Measurements from ENCODE around the gene ZNF611. TPM values are rescaled to one million over a fixed set of nuclear protein-coding genes. Genes with fewer than 3 reads are reported as not detected.

Gene ZNF611
- total and polyA plus RNA-seq, 9 of the 15 experiments (the other 6 are each of a cell fraction or from before 2014, with no cell fraction given): 3.7 to 29.6 (median 12.8) TPM

GRCh38 chr19:52667972-52668371 is 66.9 kb downstream of the ZNF611 start:
- no peak overlapping the region for H3K9ac ChIP-seq (ENCODE audit: insufficient read depth in 1 of 2, low read depth in 2 of 2, low read length in 2 of 2)
- FAIRE-seq (no peak), ATAC-seq (no peak), DNase-seq (ENCODE audit: extremely low read depth in 1 of 4, low spot score in 3 of 4) (no peak)
- peaks cover 15 to 26% of the 10 kb centered on the region in 2 experiments for H3K4me1 ChIP-seq (replicated peaks in 1 of 2; ENCODE audit: control insufficient read depth in 2 of 2, insufficient read depth in 2 of 2, low read length in 2 of 2)
- POLR2A ChIA-PET: interaction anchor here (0.6 to 1.6 kb wide), 4 partner anchors 9 to 119 kb away, joined by 3 to 5 read pairs (median 3); no protein-coding TSS in a partner anchor
- no TSS peak for BruUV-seq (replicated peaks)
- no peaks in the 10 kb centered on the region for H3K27me3 ChIP-seq (ENCODE audit: control insufficient read depth in 2 of 2, insufficient read depth in 2 of 2, low read length in 2 of 2)
- H2AFZ ChIP-seq (ENCODE audit: low read depth, low read length): no peak overlapping the region
- no peak for TF ChIP-seq ZNF639 (CRISPR knock-in tag; conservative IDR thresholded peaks at IDR 0.05 in 1 of 2, IDR thresholded peaks at IDR 0.05 in 1 of 2)
- TF ChIP-seq ARID1B (IDR thresholded peaks at IDR 0.05): no peak
- no peak for TF ChIP-seq CBFB (CRISPR knock-in tag; IDR thresholded peaks at IDR 0.05)
- no peak for TF ChIP-seq ZNF583 (CRISPR knock-in tag; IDR thresholded peaks at IDR 0.05)
- TF ChIP-seq MEIS2 (IDR thresholded peaks at IDR 0.05; ENCODE audit: partially characterized antibody): no peak
- no peak for TF ChIP-seq ETV5 (CRISPR knock-in tag; IDR thresholded peaks at IDR 0.05; ENCODE audit: low read depth)
- no peak for TF ChIP-seq ZNF324 (CRISPR knock-in tag; IDR thresholded peaks at IDR 0.05)
- no peak for TF ChIP-seq PML (IDR thresholded peaks at IDR 0.05; ENCODE audit: low read length)
- no peak for TF ChIP-seq NFXL1 (CRISPR knock-in tag; IDR thresholded peaks at IDR 0.05)
- no peak for TF ChIP-seq TAF9B (IDR thresholded peaks at IDR 0.05; ENCODE audit: partially characterized antibody)
- TF ChIP-seq RBM14 (IDR thresholded peaks at IDR 0.05; ENCODE audit: borderline replicate concordance, insufficient read depth, low read depth, low read length): no peak
- no peak for TF ChIP-seq CBX3 (IDR thresholded peaks at IDR 0.05; ENCODE audit: borderline replicate concordance in 1 of 2, low read length in 2 of 2)
- TF ChIP-seq GABPB1 (CRISPR knock-in tag; IDR thresholded peaks at IDR 0.05): no peak
- TF ChIP-seq ZBTB11 (CRISPR knock-in tag; IDR thresholded peaks at IDR 0.05): no peak
- no peak for TF ChIP-seq SMC3 (conservative IDR thresholded peaks at IDR 0.05; ENCODE audit: insufficient read depth, low read depth, low read length)
- no peak for TF ChIP-seq SIX5 (IDR thresholded peaks at IDR 0.05; ENCODE audit: borderline replicate concordance in 1 of 2, insufficient read depth in 1 of 2, low read depth in 1 of 2, low read length in 2 of 2)
- in situ Hi-C loops (cut with MboI) (no loop called here), intact Hi-C loops (cut with micrococcal nuclease) (no loop called here)
- H3K4me3 ChIP-seq: no peak overlapping the region
- peaks cover 2% of the 10 kb centered on the region for H3K9me1 ChIP-seq (ENCODE audit: control insufficient read depth, insufficient read depth, low read length)
- H3K36me3 ChIP-seq (ENCODE audit: control insufficient read depth, insufficient read depth, low read length): peaks cover 51% of the 10 kb centered on the region; the same call in 2 of the 3 replicates
- H3K4me2 ChIP-seq (ENCODE audit: insufficient read depth, low read length): no peak overlapping the region
- no peak overlapping the region for H3K27ac ChIP-seq (ENCODE audit: extremely low read depth, low read depth, low read length)
- H4K20me1 ChIP-seq (replicated peaks; ENCODE audit: control insufficient read depth, insufficient read depth, low read length): no peaks in the 10 kb centered on the region
- CTCF ChIA-PET (ENCODE audit: low intra/inter-chr PET ratio): no interaction called here
- 75% methylated on average over 6 of the region's 6 CpGs for WGBS (ENCODE audit: insufficient coverage, low coverage, missing lambda C conversion rate)
- peaks cover 87% of the 10 kb centered on the region for H3K79me2 ChIP-seq (ENCODE audit: control insufficient read depth, insufficient read depth, low read length)
- H3K9me3 ChIP-seq (replicated peaks; ENCODE audit: control insufficient read depth, insufficient read depth, low read depth, low read length): no peaks in the 10 kb centered on the region

Measured in K562 (cell line).